ENCODE data around the gene DCAF7.

DCAF7 gene, protein sequence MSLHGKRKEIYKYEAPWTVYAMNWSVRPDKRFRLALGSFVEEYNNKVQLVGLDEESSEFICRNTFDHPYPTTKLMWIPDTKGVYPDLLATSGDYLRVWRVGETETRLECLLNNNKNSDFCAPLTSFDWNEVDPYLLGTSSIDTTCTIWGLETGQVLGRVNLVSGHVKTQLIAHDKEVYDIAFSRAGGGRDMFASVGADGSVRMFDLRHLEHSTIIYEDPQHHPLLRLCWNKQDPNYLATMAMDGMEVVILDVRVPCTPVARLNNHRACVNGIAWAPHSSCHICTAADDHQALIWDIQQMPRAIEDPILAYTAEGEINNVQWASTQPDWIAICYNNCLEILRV

DNA sequence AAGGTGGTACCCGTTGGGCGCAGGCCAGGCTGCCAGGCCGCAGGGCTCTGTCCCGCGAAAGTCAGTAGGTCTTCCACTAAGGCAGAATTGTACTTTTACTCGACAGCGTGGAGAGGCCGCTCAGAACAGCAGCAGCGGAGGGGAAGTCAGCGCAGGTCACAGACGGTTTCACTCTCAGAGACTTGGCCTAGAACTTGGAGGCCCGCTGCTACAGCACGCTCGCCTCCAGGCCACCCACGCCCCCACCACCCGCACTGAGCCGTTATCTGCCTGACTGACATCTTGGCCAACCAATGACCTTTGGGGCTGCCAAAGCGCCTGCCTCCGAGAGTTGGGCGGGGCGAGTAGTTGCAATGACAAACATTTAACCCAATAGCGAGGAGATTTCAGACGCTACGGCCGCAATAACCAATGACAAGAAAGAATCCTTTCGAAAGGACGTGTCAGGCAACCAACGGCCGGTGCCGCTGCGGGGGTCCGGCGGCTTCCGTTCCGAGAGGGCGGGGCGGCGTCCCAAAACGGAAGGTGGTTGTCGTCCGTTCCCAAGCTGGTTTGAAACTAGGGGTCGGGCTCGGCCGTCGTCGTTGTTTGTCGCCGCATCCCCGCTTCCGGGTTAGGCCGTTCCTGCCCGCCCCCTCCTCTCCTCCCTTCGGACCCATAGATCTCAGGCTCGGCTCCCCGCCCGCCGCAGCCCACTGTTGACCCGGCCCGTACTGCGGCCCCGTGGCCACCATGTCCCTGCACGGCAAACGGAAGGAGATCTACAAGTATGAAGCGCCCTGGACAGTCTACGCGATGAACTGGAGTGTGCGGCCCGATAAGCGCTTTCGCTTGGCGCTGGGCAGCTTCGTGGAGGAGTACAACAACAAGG lies at the start of gene DCAF7:
Gene DCAF7 (plus strand): TSS at position 532 of the 871 bp plus-strand sequence. CDS start 201 bp downstream, at position 733.
- peak; percentile 100 for DNase-seq

DNA sequence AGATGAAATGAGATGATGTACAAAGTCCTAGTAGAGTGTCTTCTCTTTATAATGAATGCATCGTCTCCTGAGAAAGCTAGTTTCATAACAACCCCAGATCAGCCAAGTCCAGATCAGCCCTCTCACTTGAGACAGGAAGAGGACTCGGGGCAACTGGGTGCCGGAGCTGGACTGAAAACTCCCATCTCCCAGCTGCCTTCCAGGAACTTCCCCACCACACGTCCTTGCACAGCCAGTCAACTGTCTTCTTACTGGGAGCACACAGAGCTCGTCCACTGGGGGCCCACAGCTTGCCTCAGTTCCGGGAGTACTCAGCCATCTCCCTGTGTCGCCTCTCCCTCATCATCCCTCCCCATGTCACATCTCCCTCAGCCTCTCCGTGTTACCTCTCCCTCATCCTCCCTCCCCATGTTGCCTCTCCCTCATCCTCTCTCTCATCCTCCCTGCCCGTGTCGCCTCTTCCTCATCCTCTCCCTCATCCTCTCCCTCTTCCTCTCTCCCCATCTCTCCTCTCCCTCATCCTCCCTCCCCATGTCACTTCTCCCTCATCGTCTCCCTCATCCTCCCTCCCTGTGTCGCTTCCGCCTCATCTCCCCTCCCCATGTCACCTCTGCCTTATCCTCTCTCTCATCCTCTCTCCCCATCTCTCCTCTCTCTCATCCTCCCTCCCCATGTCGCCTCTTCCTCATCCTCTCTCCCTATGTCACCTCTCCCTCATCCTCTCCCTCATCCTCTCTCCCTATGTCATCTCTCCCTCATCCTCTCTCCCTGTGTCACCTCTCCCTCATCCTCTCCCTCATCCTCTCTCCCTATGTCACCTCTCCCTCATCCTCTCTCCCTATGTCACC lies 49.5 kb upstream of the DCAF7 start:
- no peak for DNase-seq

DNA sequence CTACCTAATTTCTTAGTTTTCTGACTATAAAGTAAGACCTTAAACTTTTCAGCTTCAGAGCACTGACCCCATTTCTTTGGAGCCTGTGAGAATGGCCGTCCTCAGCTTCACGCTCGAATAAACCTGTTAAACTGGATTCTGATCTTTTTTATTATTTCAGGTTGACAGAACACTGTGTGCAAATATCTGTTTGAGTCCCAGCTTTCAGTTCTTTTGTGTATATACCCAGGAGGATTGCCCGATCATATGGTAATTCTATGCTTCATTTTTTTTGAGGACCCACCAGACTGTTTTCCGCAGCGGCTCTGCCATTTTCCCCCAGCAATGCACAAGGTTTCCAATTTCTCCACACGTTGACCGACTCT lies 47.0 kb upstream of the DCAF7 start:
- no peak for DNase-seq

DNA sequence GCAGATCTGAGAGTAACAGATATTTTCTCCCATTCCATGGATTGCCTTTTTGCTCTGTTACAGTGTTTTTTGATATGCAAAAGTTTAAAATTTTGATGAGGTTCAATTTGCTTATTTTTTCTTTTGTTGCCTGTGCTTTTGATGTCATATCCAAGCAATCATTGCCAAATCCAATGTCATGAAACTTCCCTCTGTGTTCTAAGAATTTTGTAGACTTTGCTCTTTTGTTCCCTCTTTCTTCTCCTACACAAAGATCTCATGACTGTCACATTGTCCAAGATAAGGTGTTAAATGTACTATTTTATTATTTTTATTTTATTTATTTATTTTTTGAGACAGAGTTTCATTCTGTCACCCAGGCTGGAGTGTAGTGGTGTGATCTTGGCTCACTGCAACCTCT lies 46.0 kb upstream of the DCAF7 start:
- DNase-seq = no peak

DNA sequence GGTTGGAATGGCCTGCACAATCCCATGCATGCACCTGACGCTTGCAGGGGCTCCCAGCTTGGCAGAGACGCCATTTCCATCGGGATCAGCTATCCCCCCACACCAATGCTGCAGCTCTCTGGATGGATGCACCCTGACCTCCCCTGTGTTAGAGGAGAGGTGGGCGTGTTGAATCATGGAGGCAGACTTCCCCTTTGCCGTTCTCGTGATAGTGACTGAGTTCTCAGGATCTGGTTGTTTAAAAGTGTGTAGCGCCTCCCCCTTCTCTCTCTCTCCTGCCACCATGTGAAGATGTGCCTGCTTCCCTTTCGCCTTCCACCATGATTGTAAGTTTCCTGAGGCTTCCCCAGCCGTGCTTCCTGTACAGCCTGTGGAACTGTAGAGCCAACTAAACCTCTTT lies 44.9 kb upstream of the DCAF7 start:
- DNase-seq = no peak

DNA sequence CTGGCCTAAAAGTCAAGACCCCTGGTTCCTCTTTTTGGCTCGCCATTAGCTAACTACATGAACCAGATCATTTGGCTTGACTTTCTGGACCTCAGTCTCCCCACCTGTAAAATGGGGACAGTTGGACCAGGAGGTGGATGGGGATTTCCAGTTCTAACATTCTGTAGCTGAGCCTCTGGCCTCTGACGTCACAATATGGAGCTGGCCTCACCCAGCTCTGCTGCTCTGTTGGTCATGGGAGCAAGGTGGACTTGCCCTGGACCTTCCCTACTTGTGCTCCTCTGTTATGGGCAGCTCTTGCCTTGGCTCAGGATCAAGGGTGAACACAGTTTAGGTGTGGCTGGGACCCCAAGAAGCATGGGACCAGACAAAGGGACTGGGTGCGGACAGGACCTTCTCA lies 43.6 kb upstream of the DCAF7 start:
- DNase-seq = no peak

DNA sequence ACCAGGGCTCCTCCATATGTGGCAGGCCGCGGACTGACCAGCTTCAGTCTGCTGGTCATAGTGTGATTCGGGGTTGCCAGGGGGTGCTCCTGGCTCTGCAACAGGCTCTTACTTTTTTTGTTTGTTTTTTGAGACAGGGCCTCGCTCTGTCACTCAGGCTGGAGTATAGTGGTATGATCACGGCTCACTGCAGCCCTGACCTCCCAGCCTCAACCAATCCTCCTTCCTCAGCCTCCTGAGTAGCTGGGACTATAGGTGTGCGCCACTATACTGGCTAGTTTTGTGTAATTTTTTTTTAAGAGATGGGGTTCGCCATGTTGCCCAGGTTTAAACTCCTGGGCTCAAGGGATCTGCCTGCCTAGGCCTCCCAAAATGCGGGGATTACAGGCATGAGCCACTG lies 38.9 kb upstream of the DCAF7 start:
- no peak for DNase-seq

DNA sequence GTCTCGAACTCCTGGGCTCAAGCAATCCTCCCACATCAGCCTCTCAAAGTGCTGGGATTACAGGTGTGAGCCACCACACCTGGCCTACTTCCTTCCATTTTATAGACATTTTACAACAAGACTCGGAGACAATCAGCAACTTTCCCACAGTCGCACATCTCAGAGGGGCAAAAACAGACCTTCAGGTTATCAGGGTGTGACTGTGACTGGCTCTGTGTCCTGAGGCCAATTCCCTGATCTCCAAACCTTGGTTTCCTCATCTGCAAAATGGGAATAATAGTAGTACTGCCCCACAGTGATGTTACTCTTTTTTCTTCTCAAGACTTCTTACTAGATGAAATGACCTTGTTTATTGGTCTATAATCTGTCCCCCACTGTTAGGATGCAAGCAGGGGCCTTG lies 37.9 kb upstream of the DCAF7 start:
- no peak for DNase-seq

DNA sequence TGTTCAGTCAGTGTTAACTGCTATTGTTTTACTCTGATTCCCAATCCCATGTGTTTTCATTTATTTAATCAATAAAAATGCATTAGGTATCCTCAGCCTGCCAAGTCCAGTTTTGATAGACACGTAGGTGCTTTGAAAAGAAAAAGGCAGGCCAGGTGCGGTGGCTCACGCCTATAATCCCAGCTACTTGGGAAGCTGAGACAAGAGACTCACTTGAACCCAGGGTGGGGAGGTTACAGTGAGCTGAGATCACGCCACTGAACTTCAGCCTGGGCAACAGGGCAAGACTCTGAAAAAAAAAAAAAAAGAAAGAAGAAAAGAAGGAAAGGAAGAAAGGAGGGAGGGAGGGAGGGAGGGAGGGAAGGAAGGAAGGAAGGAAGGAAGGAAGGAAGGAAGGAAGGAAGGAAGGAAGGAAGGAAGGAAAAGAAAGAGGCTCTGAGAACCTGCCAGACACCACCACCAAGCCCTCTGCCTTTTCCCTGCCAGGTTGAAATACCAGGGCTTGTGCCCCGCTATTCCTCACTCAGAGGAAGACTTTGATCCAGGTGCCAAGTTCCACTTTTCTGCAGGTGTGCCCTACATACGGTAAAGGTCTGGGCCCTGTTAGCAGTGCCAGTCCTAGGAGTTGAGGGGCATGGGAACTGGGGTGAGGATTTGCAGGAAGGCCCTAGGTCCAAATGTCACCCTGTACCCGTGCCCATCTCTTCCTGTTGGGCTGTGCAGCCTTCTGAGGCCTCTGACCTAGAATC lies 37.2 kb upstream of the DCAF7 start:
- DNase-seq = no peak

DNA sequence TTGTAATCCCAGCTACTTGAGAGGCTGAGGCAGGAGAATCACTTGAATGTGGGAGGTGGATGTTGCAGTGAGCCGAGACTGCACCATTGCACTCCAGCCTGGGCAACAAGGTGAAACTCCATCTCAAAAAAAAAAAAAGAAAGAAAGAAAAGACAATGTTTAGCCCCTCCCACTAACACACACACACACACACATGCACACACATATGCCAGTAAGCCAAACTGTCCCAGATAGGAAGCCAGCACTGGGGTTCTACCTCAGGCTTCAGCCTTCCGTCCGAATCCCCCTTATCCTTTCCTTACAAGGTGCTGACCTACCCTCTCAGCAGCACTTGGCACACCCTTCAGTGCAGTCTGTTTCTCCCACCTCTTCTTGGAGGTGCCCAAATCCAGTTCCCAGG lies 35.8 kb upstream of the DCAF7 start:
- no peak for DNase-seq

DNA sequence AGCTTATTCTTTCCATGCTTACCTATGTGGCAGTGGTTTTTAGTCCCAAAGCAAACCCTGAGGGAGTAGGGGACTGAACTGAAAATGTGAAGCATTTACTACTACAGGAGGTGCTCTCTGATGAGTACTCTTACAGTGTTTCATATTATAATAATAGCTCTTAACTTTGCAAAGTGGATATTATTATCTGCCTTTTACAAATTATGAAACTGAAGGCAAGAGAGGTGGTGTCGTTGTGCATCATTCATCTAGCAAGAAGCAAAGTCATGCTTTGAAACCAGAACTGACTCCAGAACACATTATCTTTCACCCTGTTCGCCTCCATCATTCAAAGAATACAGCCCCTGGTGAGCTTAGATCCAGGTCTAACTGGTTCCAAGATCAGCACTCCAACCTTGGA lies 35.3 kb upstream of the DCAF7 start:
- no peak for DNase-seq

DNA sequence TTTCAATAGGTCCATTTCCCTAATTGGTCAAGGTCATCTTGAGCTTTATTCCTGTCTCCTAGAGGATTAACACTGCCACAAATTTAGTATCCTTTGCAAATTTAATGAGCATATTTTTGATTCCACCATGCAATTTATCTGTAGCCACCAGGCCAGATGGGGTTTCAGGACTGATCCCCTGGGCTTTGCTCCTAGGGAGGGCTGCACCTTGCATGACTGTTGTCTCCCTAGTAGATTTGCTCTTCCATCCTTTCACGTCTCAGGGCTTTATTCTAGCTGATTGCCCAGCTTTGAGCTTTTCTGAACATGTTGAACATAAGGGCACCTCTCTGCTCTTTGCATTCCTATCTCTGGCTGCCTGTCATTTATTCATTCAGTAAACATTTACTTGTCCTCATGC lies 34.9 kb upstream of the DCAF7 start:
- peak; percentile 24 for DNase-seq

DNA sequence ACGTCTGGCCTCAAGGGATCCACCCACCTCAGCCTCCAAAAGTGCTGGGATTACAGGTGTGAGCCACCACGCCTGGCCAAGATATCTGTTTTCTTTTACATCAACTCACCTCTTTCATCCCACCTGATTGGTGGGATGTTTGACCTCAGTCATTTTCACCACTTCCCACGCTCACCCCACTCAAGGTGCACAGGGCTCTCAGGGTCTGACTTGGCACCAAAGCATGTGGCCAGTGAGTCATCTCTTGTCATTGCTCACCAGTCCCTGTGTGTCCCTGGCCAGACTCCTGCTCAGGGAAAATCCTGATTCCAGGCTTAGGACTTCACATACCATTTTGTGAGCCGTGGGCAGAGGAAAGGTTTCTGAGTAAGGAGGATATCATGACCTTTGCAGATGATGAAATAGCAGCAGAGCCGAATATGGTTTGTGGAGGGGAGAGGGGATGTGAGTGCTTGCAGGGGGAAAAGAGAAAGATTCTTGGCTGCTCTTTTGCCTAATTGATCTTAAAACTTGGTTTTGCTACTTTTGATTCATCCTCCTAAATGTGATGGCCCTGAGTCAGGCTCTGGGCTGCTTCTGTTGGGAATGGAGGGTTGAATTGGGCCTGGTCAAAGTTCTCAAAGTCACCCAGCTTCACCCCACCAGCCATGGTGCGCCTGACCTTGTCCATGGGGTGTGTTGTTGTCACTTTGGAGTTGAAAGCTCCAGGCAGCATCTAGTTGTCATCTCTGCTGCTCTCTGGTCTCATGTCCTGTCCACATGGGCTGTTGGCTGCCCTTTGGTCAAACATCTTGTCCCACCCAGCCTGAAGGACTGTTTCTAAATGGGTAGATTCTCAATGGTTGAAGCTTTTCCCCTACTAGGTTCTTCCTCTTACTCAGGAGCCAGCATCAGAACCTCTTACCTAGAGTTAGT lies 33.1 kb upstream of the DCAF7 start:
- DNase-seq = no peak

DNA sequence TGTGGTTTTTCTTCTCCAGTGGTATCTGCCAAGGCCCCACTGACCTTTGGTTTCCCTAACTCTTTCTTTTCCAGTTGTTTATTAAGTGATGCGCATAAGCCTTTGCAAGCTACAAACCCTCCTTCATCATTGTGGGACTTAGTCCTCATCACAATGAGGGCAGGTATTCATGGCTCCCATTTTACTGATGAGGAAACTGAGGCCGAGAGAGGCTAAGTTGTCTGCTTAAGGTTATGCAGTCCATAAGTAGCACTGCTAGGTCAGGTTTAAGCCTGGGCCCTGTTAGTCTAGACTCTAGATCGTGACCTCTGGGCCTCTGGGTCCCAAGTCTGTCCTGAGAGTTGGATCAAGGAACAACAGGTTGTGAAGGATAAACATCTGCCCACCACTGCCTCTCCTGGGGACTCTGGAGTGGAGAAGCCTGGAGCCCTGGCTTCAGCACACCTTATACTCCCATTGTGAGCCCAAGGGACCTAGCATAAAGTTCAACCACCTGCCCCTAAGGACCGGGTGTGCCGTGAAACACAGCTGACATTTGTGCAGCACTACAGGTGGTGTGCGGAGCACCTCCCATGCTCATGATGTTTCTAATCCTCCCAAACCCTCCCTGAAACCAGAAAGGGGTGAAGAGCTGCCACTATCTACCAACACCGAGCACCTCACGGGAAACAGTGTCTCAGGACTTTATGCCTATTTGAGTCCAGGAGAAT lies 32.3 kb upstream of the DCAF7 start:
- peak; percentile 62 for DNase-seq

DNA sequence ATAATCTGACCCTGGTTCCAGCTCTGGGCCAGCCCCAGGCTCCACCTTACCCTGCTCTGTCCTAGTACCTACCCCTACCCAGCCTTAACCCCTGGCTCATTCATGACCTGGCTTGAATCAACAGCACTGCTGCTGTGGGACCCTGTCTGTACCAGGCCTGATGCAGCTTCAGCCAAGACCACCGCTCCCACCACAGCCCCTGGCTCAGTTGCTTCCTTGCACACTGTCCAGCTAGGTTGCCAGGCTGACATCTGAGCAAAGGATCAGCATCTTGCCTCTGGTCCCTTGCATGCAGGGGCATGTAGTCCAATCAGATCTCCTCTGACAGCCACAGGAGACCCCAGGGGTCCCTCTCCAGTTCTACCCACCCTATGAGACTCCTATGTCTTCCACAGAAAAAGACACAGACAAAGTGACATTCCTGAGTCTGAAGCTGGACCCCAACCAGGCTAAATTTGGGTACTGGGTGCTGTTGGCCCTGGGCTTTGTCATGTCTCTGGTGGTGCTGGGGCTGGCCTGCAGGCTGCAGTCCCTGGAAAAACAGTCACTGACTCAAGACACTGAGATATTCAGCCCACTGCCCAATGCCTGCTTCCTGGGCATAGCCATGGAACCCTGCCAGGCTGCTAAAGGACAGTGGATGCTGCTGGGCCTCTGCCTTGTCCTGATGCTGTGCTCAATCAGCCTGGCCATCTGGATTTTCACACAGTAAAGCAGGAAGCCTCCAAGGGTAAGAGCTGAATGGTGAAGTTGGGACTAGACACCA lies 31.0 kb upstream of the DCAF7 start:
- no peak for DNase-seq

DNA sequence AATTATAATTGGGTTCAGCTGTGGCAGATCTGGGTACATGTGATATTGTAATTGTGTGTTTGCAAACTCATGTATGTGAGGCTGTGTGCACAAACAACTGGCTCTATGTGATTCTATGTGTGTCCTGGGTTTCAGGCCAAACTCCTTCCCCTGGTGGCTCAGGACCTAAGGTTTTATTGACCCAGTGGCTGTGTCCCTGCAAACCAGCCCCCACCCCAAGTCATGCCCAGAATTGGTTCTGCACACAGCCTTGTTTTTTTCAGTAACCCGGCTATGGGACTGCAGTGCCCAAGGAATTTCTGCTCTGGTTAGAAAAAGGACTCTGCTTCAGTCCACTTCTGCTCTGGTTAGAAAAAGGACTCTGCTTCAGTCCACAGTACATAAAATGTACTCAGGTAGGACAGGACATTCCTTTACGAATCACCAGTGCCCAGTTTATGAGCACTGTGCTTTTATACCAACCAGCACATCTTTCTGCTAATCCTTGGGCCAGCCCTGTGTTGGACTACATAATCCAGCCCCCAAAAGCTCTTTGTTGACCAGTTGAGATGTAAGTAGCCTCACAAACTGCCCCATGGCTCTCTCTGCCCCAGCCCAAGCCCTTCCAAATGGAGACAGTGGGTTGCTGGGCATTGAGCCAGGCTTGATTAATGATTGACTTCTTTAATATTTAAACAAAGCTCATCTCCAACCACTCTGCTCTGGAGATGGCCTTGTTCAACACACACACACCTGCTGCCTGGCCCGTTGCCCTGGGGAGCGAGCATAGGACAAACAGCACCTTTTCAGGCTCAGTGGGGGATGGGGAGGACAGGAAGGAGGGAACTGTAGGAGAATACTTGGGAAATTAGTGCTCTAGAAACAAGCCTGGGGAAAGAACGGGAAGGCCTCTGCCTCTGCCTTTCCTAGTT lies 30.1 kb upstream of the DCAF7 start:
- DNase-seq = peak; percentile 99

DNA sequence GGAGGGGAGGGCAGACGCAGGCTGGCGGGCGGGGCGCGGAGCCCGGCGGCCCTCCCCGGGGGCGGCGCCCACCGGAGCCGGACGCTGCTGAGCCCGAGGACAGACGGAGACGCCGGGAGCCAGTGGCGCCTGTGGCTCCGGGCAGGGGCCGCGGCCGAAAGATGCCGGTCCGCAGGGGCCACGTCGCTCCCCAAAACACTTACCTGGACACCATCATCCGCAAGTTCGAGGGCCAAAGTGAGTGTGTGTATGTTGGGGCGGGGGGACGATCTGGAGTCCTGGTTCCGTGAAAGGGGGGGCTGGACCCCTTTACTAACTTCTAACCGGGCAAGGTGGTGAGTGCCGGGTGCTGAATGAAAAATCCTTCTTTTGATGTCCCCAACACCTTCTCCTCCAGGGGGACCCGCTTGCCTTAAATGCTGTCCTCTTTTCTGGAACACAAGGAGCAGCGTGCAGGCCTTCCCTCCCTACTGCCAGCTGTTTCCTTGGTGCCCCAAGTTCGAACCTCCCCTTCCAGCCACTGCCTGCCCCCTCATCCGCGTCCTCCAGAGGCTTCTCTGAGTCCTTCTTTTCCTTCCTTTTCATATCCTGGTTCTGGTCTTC lies 26.9 kb upstream of the DCAF7 start, which contains the start of gene KCNH6:
Gene KCNH6 (plus strand): TSS at position 106 of the 603 bp plus-strand sequence. CDS start 56 bp downstream, at position 162.
- no peak for DNase-seq

DNA sequence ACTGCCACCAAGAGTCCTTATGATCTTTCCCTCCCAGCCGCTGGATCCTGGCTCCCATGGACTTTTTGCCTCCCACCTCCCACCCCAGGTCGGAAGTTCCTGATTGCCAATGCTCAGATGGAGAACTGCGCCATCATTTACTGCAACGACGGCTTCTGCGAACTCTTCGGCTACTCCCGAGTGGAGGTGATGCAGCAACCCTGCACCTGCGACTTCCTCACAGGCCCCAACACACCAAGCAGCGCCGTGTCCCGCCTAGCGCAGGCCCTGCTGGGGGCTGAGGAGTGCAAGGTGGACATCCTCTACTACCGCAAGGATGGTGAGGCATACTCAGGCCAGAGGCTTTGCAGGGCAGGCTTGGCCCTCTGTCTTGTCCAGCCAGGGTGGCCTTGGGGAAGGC lies 26.2 kb upstream of the DCAF7 start:
- DNase-seq = no peak
